Testis (tissue), 3 donors: ENCODE measurements around the gene BACH2. TPM values are rescaled to one million over a fixed set of nuclear protein-coding genes. Genes with fewer than 3 reads are reported as not detected.

Source experiments
- DNase-seq: peaks from one replicate; pipeline ENCODE4 v3.0.0-alpha.2; 2019
- H3K27ac ChIP-seq, 2 donors: fragments of 200-600 bp; sonication (generic); one replicate each; pipeline ENCODE4 v1.5.1; 2019
- H3K27me3 ChIP-seq: fragments of 200-600 bp; sonication (generic); one replicate; pipeline ENCODE4 v1.5.1; 2019
- H3K36me3 ChIP-seq: fragments of 200-600 bp; sonication (generic); one replicate; pipeline ENCODE4 v1.5.1; 2017; ENCODE audit warnings: low read depth; ENCODE audit errors: missing control alignments
- H3K4me1 ChIP-seq: fragments of 200-600 bp; sonication (generic); one replicate; pipeline ENCODE4 v1.5.1; 2019
- H3K4me3 ChIP-seq, 2 donors: fragments of 200-600 bp; sonication (generic); one replicate each; pipeline ENCODE4 v1.5.1; 2017 to 2019
- H3K9me3 ChIP-seq: fragments of 200-600 bp; sonication (generic); one replicate; pipeline ENCODE4 v1.5.1; 2017
- POLR2A ChIP-seq: fragments of 450-650 bp; IDR thresholded peaks from one replicate; pipeline ENCODE4 v1.6.1; 2017; ENCODE audit warnings: antibody characterized with exemption, mild to moderate bottlenecking, moderate library complexity
- WGBS, 2 donors: methylation state at CpG; one replicate each; pipeline ENCODE4 v1.1.5; 2018; 5-methylcytosine and 5-hydroxymethylcytosine counted together
- intact Hi-C: fragments of 100-400 bp; cut with DNase I; formaldehyde crosslinking; loops from one replicate; pipeline ENCODE4 v1.15.1; 2023; ENCODE audit warnings: low total_unique reads
- polyA plus RNA-seq: library from polyadenylated mRNA; stranded (reverse); fragments of 350-450 nt; fragmentation: Illumina TruSeq; extraction: RNeasy Lipid Tissue Mini Kit (QIAGEN cat#74804); gene quantifications from one replicate; pipeline ENCODE4 v1.2.3, GENCODE V29; 2014; ENCODE audit warnings: low read depth, low replicate concordance; ENCODE audit not compliant: insufficient read depth
- total RNA-seq, 2 donors: library from RNA; depleted of rRNA; stranded (reverse); fragments of >200 nt; gene quantifications; one replicate each; pipeline ENCODE4 v1.2.3, GENCODE V29; 2016
- TF ChIP-seq, protein P1 (sequence below), 3 experiments: fragments of 450-650 bp in 2 of 3; fragments of 200-600 bp in 1 of 3; sonication (generic) in 1 of 3; IDR thresholded peaks; one replicate each; pipeline ENCODE4 v1.5.1; 2016 to 2019; ENCODE audit warnings: antibody characterized with exemption in 3 of 3, mild to moderate bottlenecking in 2 of 3, moderate library complexity in 1 of 3

Gene BACH2
- total and polyA plus RNA-seq, 3 donors from 2014 or later = 5.0 to 8.3 (median 6.5) TPM

DNA sequence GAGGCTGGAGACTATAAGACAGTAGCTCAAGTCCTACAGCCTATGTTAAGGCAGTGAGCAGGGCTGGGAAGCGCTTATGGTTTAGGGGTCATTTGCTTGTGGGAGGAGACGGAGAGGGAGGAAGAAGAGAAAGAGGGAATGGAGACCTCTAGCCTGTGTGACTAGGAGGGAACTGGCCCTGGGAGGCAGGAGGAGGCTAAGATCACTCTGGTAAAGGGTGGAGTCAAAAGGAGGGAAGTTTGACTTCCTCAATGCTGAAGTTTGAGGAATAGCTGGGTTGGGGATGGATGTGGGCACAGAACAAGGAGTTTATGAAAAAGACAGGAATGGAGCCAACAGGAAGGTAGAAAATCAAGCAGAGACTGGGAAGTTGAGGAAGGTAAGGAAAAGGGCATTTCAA, 6.4 kb upstream of the BACH2 start:
- 94% methylated on average over 2 of the region's 2 CpGs for WGBS, 2 donors
- Histone ChIP-seq H3K4me1 (no peaks in the 10 kb centered on the region), H3K36me3 (no peaks in the 10 kb centered on the region), H3K27ac (no peak overlapping the region), H3K9me3 (no peaks in the 10 kb centered on the region), H3K4me3 (no peak overlapping the region), H3K27me3 (no peaks in the 10 kb centered on the region)
- TF ChIP-seq, protein P1, sequence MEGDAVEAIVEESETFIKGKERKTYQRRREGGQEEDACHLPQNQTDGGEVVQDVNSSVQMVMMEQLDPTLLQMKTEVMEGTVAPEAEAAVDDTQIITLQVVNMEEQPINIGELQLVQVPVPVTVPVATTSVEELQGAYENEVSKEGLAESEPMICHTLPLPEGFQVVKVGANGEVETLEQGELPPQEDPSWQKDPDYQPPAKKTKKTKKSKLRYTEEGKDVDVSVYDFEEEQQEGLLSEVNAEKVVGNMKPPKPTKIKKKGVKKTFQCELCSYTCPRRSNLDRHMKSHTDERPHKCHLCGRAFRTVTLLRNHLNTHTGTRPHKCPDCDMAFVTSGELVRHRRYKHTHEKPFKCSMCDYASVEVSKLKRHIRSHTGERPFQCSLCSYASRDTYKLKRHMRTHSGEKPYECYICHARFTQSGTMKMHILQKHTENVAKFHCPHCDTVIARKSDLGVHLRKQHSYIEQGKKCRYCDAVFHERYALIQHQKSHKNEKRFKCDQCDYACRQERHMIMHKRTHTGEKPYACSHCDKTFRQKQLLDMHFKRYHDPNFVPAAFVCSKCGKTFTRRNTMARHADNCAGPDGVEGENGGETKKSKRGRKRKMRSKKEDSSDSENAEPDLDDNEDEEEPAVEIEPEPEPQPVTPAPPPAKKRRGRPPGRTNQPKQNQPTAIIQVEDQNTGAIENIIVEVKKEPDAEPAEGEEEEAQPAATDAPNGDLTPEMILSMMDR (IDR thresholded peaks at IDR 0.05) = no peak
- no peak for TF ChIP-seq POLR2A
- intact Hi-C loops = no loop called here
- no peak for DNase-seq

DNA sequence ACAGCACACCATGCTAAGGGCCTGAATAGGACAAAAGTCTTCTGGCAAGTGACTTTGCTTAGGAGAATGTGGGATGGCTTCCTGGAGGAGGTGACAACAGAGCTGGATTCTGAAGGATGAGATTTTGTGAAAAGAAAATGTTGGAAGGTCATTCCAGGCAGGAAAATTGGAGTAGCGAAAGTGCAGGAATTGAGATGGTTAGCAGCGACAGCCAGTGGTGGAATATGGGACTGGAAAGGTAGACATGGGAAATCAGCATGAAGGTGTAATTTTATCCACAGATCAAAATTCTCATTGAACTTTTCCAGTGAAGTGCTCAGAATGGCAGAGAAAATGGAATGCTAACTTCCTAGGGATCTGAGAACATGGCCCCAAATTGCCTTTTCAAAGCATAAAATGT, 5.7 kb upstream of the BACH2 start:
- no peak overlapping the region for H3K27ac ChIP-seq
- H3K4me3 ChIP-seq = no peak overlapping the region
- H3K4me1 ChIP-seq = no peaks in the 10 kb centered on the region
- H3K9me3 ChIP-seq = no peaks in the 10 kb centered on the region
- H3K27me3 ChIP-seq = no peaks in the 10 kb centered on the region
- intact Hi-C loops = no loop called here
- whole genome bisulfite sequencing, 2 donors = 92 to 96% methylated on average over 2 of the region's 2 CpGs
- TF ChIP-seq, protein P1 (IDR thresholded peaks at IDR 0.05) = no peak
- TF ChIP-seq POLR2A = no peak
- H3K36me3 ChIP-seq = no peaks in the 10 kb centered on the region
- no peak for DNase-seq

DNA sequence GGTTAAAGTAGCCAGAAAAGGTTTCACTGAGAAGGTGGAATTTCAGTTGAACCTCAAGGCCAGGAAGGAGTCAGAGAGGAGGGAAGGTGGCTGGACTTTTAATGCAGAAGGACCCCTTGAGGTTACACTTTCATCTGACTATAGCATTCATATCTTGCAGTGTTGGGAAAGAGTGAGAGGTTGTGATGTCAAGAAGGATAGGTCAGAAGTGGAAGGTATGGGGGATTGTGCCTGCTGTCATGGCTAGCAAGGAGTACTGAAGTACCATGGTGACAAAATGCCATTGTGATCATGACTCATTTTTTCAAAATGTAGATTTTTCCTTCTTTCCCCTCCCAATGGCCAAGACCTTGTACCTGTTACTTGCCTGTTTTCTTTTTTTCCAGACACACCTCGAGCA, 5.2 kb upstream of the BACH2 start:
- H3K27ac ChIP-seq = no peak overlapping the region
- no peaks in the 10 kb centered on the region for H3K36me3 ChIP-seq
- no peak overlapping the region for H3K4me3 ChIP-seq
- no peaks in the 10 kb centered on the region for H3K4me1 ChIP-seq
- H3K27me3 ChIP-seq = no peaks in the 10 kb centered on the region
- no peak for DNase-seq
- WGBS, 2 donors = 79 to 83% methylated on average over 1 of the region's 1 CpG
- intact Hi-C loops = no loop called here
- no peak for TF ChIP-seq POLR2A
- TF ChIP-seq, protein P1 (IDR thresholded peaks at IDR 0.05) = no peak
- H3K9me3 ChIP-seq = no peaks in the 10 kb centered on the region

DNA sequence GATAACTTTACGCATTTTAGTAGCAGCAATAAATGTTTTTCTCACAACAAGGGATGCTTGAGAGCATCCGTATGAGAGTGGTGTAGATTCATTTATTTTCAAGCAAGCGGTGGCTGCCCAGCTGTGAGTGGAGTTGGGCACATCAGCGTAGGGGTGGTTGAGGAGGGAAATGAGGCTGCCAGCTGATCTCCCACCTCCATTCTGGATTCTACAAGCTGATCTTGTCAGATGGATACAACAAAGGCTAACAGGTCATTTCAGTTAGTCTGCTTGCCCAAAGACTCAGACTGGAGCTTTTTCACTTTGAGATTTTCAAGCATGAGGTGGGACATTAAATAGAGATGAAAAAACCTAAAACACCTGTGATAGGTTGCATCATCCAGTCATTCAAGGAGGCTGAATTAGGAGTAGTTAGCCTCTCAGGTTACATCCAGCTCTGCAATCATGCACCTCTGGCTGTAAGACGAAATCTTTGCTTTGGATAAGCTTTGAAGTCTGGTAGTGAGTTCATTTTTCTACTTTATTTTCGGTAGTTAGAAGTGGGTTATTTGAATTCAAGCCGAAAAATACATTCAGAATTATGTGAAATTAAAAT, 1.9 kb upstream of the BACH2 start:
- DNase-seq = no peak

More for the DNA sequence above, 1.9 kb upstream of the BACH2 start:
- TF ChIP-seq POLR2A = no peak
- TF ChIP-seq, protein P1 (IDR thresholded peaks at IDR 0.05) = no peak
- peaks cover 6% of the 10 kb centered on the region for H3K4me1 ChIP-seq
- H3K27ac ChIP-seq = no peak overlapping the region
- H3K9me3 ChIP-seq = no peaks in the 10 kb centered on the region
- no peak overlapping the region for H3K4me3 ChIP-seq
- WGBS, 2 donors = 79 to 83% methylated on average over 7 of the region's 7 CpGs
- intact Hi-C loops = no loop called here
- no peaks in the 10 kb centered on the region for H3K36me3 ChIP-seq
- no peaks in the 10 kb centered on the region for H3K27me3 ChIP-seq
